WTC11 (cell line): Measurements from ENCODE around the gene HOXA10. TPM values are rescaled to one million over a fixed set of nuclear protein-coding genes. Genes with fewer than 3 reads are reported as not detected.

ENCODE experiments used
- ATAC-seq: fragments of 200-7000 bp; cut with Tn5 transposase; 2 replicates; pipeline ENCODE4 v1.10.0; 2021; ENCODE audit warnings: mild to moderate bottlenecking, moderate library complexity
- CTCF ChIA-PET: fragments of 300-600 bp; sonication (Branson Sonifier 250); formaldehyde crosslinking; loops from one replicate; lab custom pipeline; 2021; ENCODE audit warnings: antibody characterized with exemption; lab: Charles Lee
- POLR2A ChIA-PET: fragments of 350-600 bp; sonication (Branson Sonifier 250); formaldehyde crosslinking; loops from one replicate; lab custom pipeline; 2021; ENCODE audit warnings: antibody characterized with exemption; lab: Charles Lee
- DNase-seq: peaks from one replicate; pipeline ENCODE4 v3.0.0; 2021; ENCODE audit warnings: low spot score
- H3K27ac Mint-ChIP-seq: 2 replicates; pipeline ENCODE4 v1.8.0; 2021; ENCODE audit warnings: mixed read lengths
- H3K27me3 Mint-ChIP-seq: 2 replicates; pipeline ENCODE4 v1.8.0; 2021; ENCODE audit warnings: low read depth, mild to moderate bottlenecking, moderate library complexity, mixed read lengths
- H3K36me3 Mint-ChIP-seq: 2 replicates; pipeline ENCODE4 v1.8.0; 2021; ENCODE audit warnings: mixed read lengths
- H3K4me1 Mint-ChIP-seq: 2 replicates; pipeline ENCODE4 v1.8.0; 2022; ENCODE audit warnings: mixed read lengths
- H3K4me3 Mint-ChIP-seq: 2 replicates; pipeline ENCODE4 v1.8.0; 2021; ENCODE audit warnings: mild to moderate bottlenecking, moderate library complexity, mixed read lengths
- H3K9me3 Mint-ChIP-seq: 2 replicates; pipeline ENCODE4 v1.8.0; 2021; ENCODE audit warnings: mixed read lengths
- EMX1 ChIP-seq: fragments of 250-450 bp; sonication (Bioruptor Pico); IDR thresholded peaks from 2 replicates; pipeline ENCODE4 v1.8.0; 2021; ENCODE audit warnings: mild to moderate bottlenecking
- ESRRA ChIP-seq: sonication (generic); formaldehyde crosslinking; IDR thresholded peaks from 2 replicates; pipeline ENCODE4 v1.8.1; 2022; ENCODE audit warnings: mild to moderate bottlenecking, missing genetic modification reagents, borderline replicate concordance
- GRHL2 ChIP-seq: fragments of 250-450 bp; sonication (Bioruptor Pico); IDR thresholded peaks from 2 replicates; pipeline ENCODE4 v1.8.0; 2022; ENCODE audit warnings: mild to moderate bottlenecking, moderate library complexity; ENCODE audit not compliant: insufficient replicate concordance, severe bottlenecking
- GTF2I ChIP-seq: fragments of 250-450 bp; sonication (Bioruptor Pico); conservative IDR thresholded peaks from 2 replicates; pipeline ENCODE4 v1.4.0; 2021; ENCODE audit warnings: mild to moderate bottlenecking
- HMGA2 ChIP-seq: fragments of 250-450 bp; sonication (Bioruptor Pico); IDR thresholded peaks from 2 replicates; pipeline ENCODE4 v1.4.0; 2021; ENCODE audit warnings: mild to moderate bottlenecking, moderate library complexity
- JUN ChIP-seq: sonication (generic); formaldehyde crosslinking; IDR thresholded peaks from 2 replicates; pipeline ENCODE4 v1.8.0; 2023; ENCODE audit warnings: mild to moderate bottlenecking, missing genetic modification reagents
- KAT7 ChIP-seq: sonication (generic); formaldehyde crosslinking; IDR thresholded peaks from 2 replicates; pipeline ENCODE4 v1.8.1; 2023; ENCODE audit warnings: missing genetic modification reagents, mild to moderate bottlenecking, borderline replicate concordance
- MXD4 ChIP-seq: fragments of 250-450 bp; sonication (Bioruptor Pico); IDR thresholded peaks from 2 replicates; pipeline ENCODE4 v1.8.0; 2021; ENCODE audit warnings: mild to moderate bottlenecking, moderate library complexity, borderline replicate concordance
- MYBL2 ChIP-seq: sonication (generic); formaldehyde crosslinking; IDR thresholded peaks from 2 replicates; pipeline ENCODE4 v1.8.1; 2023; ENCODE audit warnings: mild to moderate bottlenecking, moderate library complexity, missing genetic modification reagents
- NR1H2 ChIP-seq: sonication (generic); formaldehyde crosslinking; IDR thresholded peaks from 2 replicates; pipeline ENCODE4 v1.9.0; 2021; ENCODE audit warnings: mild to moderate bottlenecking, moderate library complexity, missing genetic modification reagents
- SMAD3 ChIP-seq: sonication (generic); formaldehyde crosslinking; IDR thresholded peaks from 2 replicates; pipeline ENCODE4 v1.8.0; 2022; ENCODE audit warnings: missing genetic modification reagents, mild to moderate bottlenecking, borderline replicate concordance
- SMAD4 ChIP-seq: sonication (generic); formaldehyde crosslinking; IDR thresholded peaks from 2 replicates; pipeline ENCODE4 v1.8.0; 2022; ENCODE audit warnings: mild to moderate bottlenecking, missing genetic modification reagents
- total RNA-seq: library from RNA; stranded (reverse); gene quantifications from 3 replicates; pipeline ENCODE4 v1.2.3, GENCODE V29; 2021
- TF ChIP-seq, protein P1 (sequence below): sonication (generic); formaldehyde crosslinking; IDR thresholded peaks from 2 replicates; pipeline ENCODE4 v1.8.0; 2022; ENCODE audit warnings: missing genetic modification reagents
- TF ChIP-seq, protein P2 (sequence below): sonication (generic); formaldehyde crosslinking; IDR thresholded peaks from 2 replicates; pipeline ENCODE4 v1.8.1; 2022; ENCODE audit warnings: low read depth, missing genetic modification reagents, borderline replicate concordance
- TF ChIP-seq, protein P3 (sequence below): sonication (generic); formaldehyde crosslinking; IDR thresholded peaks from 2 replicates; pipeline ENCODE4 v1.8.0; 2023; ENCODE audit warnings: mild to moderate bottlenecking, missing genetic modification reagents
- TF ChIP-seq, protein P4 (sequence below): sonication (generic); formaldehyde crosslinking; IDR thresholded peaks from 2 replicates; pipeline ENCODE4 v1.8.1; 2023; ENCODE audit warnings: mild to moderate bottlenecking, missing genetic modification reagents, moderate library complexity
- TF ChIP-seq, protein P5 (sequence below): sonication (generic); formaldehyde crosslinking; IDR thresholded peaks from 2 replicates; pipeline ENCODE4 v1.8.1; 2023; ENCODE audit warnings: mild to moderate bottlenecking, missing genetic modification reagents, moderate library complexity
- TF ChIP-seq, protein P6 (sequence below): sonication (generic); formaldehyde crosslinking; IDR thresholded peaks from 2 replicates; pipeline ENCODE4 v1.8.0; 2022; ENCODE audit warnings: mild to moderate bottlenecking, missing genetic modification reagents

Gene HOXA10
- total RNA-seq, 1 experiment from 2014 or later = 0.07 TPM

DNA sequence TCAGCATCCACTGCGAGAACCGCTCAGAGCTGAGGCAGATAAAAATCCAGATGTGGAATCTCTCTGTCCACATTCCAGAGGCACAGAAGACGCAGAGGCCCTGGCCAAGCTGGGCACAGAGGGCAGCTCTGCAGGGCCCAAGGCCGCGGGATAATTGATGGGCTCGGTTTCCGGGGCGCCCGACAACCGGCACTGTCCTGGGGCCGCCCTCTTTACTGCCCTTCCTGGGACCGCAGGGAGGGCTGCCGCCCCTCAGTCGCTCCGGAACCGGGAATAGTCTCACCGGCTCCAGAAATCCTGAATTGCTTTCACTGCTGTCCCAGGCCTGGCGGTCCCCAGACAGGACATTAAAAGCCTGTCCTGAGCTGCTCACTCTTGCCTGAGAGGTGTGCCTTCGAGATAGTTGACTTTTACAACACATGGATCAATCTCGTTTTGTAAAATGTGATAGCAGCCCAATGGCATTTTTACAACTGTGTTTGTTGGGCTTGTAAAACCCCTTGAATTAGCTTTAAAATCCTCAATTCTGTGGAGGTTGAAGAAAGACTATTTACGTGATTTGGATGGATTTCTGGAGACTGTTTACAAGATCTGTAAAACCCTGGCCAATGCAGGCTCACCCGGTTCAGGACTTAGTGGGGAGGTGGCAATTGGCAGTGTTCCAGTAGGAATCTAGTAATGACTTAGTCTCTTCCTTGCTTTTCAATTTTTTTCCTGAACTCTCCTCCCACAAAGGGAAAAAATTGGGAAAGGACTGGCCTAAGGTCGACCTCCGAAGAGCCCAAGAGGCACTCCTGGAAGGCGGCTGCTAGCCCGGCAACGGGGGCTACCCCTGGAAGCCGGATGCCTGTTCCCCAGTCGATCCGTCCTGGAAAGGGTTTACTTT is 25.1 kb downstream of the HOXA10 start:
- H3K4me1 Mint-ChIP-seq = peaks cover 24% of the 10 kb centered on the region
- no peak overlapping the region for H3K4me3 Mint-ChIP-seq
- ChIA-PET CTCF (interaction anchor here (2.3 to 4.0 kb wide), 3 partner anchors 12 to 31 kb away, joined by 8 to 74 read pairs (median 46); no protein-coding TSS in a partner anchor), POLR2A (no interaction called here)
- no peaks in the 10 kb centered on the region for H3K9me3 Mint-ChIP-seq
- no peak for TF ChIP-seq GRHL2 (CRISPR knock-in tag)
- TF ChIP-seq MYBL2 (CRISPR knock-in tag) = no peak
- no peak for TF ChIP-seq EMX1 (CRISPR knock-in tag)
- TF ChIP-seq, protein P1, sequence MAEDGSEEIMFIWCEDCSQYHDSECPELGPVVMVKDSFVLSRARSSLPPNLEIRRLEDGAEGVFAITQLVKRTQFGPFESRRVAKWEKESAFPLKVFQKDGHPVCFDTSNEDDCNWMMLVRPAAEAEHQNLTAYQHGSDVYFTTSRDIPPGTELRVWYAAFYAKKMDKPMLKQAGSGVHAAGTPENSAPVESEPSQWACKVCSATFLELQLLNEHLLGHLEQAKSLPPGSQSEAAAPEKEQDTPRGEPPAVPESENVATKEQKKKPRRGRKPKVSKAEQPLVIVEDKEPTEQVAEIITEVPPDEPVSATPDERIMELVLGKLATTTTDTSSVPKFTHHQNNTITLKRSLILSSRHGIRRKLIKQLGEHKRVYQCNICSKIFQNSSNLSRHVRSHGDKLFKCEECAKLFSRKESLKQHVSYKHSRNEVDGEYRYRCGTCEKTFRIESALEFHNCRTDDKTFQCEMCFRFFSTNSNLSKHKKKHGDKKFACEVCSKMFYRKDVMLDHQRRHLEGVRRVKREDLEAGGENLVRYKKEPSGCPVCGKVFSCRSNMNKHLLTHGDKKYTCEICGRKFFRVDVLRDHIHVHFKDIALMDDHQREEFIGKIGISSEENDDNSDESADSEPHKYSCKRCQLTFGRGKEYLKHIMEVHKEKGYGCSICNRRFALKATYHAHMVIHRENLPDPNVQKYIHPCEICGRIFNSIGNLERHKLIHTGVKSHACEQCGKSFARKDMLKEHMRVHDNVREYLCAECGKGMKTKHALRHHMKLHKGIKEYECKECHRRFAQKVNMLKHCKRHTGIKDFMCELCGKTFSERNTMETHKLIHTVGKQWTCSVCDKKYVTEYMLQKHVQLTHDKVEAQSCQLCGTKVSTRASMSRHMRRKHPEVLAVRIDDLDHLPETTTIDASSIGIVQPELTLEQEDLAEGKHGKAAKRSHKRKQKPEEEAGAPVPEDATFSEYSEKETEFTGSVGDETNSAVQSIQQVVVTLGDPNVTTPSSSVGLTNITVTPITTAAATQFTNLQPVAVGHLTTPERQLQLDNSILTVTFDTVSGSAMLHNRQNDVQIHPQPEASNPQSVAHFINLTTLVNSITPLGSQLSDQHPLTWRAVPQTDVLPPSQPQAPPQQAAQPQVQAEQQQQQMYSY (CRISPR knock-in tag) = no peak
- TF ChIP-seq, protein P2, sequence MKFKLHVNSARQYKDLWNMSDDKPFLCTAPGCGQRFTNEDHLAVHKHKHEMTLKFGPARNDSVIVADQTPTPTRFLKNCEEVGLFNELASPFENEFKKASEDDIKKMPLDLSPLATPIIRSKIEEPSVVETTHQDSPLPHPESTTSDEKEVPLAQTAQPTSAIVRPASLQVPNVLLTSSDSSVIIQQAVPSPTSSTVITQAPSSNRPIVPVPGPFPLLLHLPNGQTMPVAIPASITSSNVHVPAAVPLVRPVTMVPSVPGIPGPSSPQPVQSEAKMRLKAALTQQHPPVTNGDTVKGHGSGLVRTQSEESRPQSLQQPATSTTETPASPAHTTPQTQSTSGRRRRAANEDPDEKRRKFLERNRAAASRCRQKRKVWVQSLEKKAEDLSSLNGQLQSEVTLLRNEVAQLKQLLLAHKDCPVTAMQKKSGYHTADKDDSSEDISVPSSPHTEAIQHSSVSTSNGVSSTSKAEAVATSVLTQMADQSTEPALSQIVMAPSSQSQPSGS (CRISPR knock-in tag) = no peak
- TF ChIP-seq SMAD4 = no peak
- TF ChIP-seq, protein P3, sequence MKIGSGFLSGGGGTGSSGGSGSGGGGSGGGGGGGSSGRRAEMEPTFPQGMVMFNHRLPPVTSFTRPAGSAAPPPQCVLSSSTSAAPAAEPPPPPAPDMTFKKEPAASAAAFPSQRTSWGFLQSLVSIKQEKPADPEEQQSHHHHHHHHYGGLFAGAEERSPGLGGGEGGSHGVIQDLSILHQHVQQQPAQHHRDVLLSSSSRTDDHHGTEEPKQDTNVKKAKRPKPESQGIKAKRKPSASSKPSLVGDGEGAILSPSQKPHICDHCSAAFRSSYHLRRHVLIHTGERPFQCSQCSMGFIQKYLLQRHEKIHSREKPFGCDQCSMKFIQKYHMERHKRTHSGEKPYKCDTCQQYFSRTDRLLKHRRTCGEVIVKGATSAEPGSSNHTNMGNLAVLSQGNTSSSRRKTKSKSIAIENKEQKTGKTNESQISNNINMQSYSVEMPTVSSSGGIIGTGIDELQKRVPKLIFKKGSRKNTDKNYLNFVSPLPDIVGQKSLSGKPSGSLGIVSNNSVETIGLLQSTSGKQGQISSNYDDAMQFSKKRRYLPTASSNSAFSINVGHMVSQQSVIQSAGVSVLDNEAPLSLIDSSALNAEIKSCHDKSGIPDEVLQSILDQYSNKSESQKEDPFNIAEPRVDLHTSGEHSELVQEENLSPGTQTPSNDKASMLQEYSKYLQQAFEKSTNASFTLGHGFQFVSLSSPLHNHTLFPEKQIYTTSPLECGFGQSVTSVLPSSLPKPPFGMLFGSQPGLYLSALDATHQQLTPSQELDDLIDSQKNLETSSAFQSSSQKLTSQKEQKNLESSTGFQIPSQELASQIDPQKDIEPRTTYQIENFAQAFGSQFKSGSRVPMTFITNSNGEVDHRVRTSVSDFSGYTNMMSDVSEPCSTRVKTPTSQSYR (CRISPR knock-in tag) = no peak
- no peak for TF ChIP-seq NR1H2 (CRISPR knock-in tag)
- TF ChIP-seq KAT7 = no peak
- no peak for TF ChIP-seq MXD4 (CRISPR knock-in tag)
- DNase-seq (no peak), ATAC-seq (no peak)
- H3K36me3 Mint-ChIP-seq = no peaks in the 10 kb centered on the region
- H3K27ac Mint-ChIP-seq = no peak overlapping the region
- H3K27me3 Mint-ChIP-seq = peaks cover 100% of the 10 kb centered on the region

DNA sequence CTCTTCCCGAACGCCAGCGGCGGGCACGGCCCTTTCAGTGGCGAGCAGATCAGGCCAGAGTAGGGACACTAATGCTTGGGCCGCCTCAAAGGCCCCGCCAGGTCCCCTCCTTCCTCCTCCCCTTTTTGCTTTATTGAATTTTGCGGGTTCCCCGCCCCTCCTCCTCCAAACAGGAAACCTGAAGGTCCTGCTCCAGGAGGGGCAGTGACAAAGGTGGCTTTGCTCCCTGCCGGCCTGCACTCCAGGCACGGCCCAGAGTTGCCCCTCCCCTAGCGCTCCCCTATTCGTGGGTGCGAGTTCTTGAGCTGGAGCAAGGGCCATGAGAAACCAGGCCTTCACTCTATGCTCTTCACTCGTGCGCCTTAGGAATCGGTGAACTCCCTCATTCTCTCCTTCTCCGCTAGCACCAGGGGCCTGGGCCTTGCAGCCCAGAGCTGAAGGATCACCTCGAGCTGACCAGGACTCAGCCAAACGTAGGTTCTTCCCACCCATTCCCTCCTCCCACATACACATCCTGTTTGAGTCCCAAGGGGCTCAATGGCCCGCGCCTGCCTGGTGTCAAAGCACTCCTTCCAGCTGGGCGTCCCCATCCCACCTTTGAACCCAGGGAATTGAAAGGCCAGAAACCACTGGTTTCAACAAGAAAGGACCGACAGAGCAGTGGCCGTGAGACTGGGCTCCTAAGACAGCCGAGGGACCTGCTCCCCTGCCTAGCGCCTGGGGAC is 25.9 kb downstream of the HOXA10 start:
- no peaks in the 10 kb centered on the region for H3K36me3 Mint-ChIP-seq
- ATAC-seq (no peak), DNase-seq (no peak)
- TF ChIP-seq GRHL2 (CRISPR knock-in tag) (no peak), SMAD3 (no peak), JUN (CRISPR knock-in tag) (no peak), GTF2I (CRISPR knock-in tag) (no peak), ESRRA (CRISPR knock-in tag) (no peak), HMGA2 (CRISPR knock-in tag) (no peak)
- TF ChIP-seq, protein P4, sequence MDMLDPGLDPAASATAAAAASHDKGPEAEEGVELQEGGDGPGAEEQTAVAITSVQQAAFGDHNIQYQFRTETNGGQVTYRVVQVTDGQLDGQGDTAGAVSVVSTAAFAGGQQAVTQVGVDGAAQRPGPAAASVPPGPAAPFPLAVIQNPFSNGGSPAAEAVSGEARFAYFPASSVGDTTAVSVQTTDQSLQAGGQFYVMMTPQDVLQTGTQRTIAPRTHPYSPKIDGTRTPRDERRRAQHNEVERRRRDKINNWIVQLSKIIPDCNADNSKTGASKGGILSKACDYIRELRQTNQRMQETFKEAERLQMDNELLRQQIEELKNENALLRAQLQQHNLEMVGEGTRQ (CRISPR knock-in tag) = no peak
- TF ChIP-seq, protein P5, sequence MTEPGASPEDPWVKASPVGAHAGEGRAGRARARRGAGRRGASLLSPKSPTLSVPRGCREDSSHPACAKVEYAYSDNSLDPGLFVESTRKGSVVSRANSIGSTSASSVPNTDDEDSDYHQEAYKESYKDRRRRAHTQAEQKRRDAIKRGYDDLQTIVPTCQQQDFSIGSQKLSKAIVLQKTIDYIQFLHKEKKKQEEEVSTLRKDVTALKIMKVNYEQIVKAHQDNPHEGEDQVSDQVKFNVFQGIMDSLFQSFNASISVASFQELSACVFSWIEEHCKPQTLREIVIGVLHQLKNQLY (CRISPR knock-in tag) = no peak
- TF ChIP-seq, protein P6, sequence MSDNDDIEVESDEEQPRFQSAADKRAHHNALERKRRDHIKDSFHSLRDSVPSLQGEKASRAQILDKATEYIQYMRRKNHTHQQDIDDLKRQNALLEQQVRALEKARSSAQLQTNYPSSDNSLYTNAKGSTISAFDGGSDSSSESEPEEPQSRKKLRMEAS = no peak
- H3K27me3 Mint-ChIP-seq = peaks cover 100% of the 10 kb centered on the region
- ChIA-PET CTCF (interaction anchor here (2.3 to 3.5 kb wide), 2 partner anchors 13 to 32 kb away, joined by 8 to 46 read pairs; no protein-coding TSS in a partner anchor), POLR2A (no interaction called here)
- H3K9me3 Mint-ChIP-seq = no peaks in the 10 kb centered on the region
- no peak overlapping the region for H3K27ac Mint-ChIP-seq
- H3K4me3 Mint-ChIP-seq = peak overlapping the region; percentile 65
- H3K4me1 Mint-ChIP-seq = peaks cover 26% of the 10 kb centered on the region
